Peyer's patch (tissue), 4 donors: ENCODE measurements around the gene ZNF740.

ENCODE experiments used
- CTCF ChIP-seq, 6 experiments: fragments of 450-650 bp in 4 of 6; fragments of 200-600 bp in 2 of 6; sonication (generic) in 1 of 6; IDR thresholded peaks; one replicate each; pipeline ENCODE4 v1.5.1; 2017 to 2019; ENCODE audit warnings: antibody characterized with exemption in 6 of 6, mild to moderate bottlenecking in 3 of 6, moderate library complexity in 1 of 6
- POLR2A ChIP-seq, 2 donors: fragments of 450-650 bp; IDR thresholded peaks; one replicate each; pipeline ENCODE4 v1.5.1; 2017; ENCODE audit warnings: antibody characterized with exemption in 2 of 2, mild to moderate bottlenecking in 2 of 2, moderate library complexity in 2 of 2

DNA sequence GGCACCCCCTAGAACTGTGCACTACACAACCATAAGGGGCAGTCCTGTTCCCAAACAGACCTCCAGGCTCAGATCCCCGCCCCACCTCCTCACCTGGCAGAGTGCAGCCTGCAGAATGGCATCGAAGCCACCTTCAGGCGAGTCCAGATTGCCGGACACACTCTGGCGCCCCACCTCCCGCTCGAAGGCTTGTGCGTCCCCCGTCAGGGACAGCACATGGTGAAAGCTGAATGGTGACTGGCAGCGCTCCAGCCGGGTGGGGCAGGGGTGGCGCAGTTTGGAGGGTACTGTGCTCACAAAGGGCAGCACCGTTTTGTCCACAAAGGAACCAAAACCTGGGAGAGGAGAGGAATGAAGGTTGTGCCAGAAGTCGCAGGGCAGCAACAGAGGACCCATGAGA is 16.0 kb downstream of the ZNF740 start:
- no peak for TF ChIP-seq CTCF (IDR thresholded peaks at IDR 0.05)
- no peak for TF ChIP-seq POLR2A (IDR thresholded peaks at IDR 0.05)
